Urinary bladder (tissue), 4 donors: Measurements from ENCODE around the gene UBN2. TPM values are rescaled to one million over a fixed set of nuclear protein-coding genes. Genes with fewer than 3 reads are reported as not detected.
"Not testable (repeated sequence)": the region's sequence is repeated elsewhere in the genome, so short reads cannot be mapped to it uniquely, and the experiment has no call there.

Experiments
- DNase-seq: peaks from one replicate; pipeline ENCODE4 v3.0.0-alpha.2; 2015; ENCODE audit errors: extremely low spot score
- H3K27ac ChIP-seq: one replicate; pipeline ENCODE4 v1.5.1; 2013; ENCODE audit warnings: low read depth, mild to moderate bottlenecking, moderate library complexity
- H3K36me3 ChIP-seq: one replicate; pipeline ENCODE4 v1.6.1; 2013; ENCODE audit warnings: mild to moderate bottlenecking, moderate library complexity; ENCODE audit not compliant: insufficient read depth
- H3K4me1 ChIP-seq: one replicate; pipeline ENCODE4 v1.6.1; 2013; ENCODE audit warnings: mild to moderate bottlenecking, moderate library complexity; ENCODE audit not compliant: insufficient read depth
- H3K4me3 ChIP-seq: one replicate; pipeline ENCODE4 v1.5.1; 2013; ENCODE audit warnings: low read depth, low read length
- WGBS: extraction: QIAGEN DNeasy Blood & Tissue Kit; methylation state at CpG from one replicate; pipeline ENCODE4 v1.1.7; 2013; 5-methylcytosine and 5-hydroxymethylcytosine counted together
- polyA plus RNA-seq: library from polyadenylated mRNA; stranded (reverse); fragments of 200-250 nt; gene quantifications from one replicate; pipeline ENCODE4 v1.2.3, GENCODE V29; 2013
- total RNA-seq: library from RNA; depleted of rRNA; stranded (reverse); fragments of >200 nt; gene quantifications from one replicate; pipeline ENCODE4 v1.2.3, GENCODE V29; 2014
- donor health status: healthy with polysubstance abuse.
- donor health status: healthy.

The UBN2 gene
- total and polyA plus RNA-seq, 2 donors: 3.1 to 28.1 TPM

- WGBS: 80% methylated on average over 4 of the region's 4 CpGs
- peaks cover 2% of the 10 kb centered on the region for H3K36me3 ChIP-seq
Measured at GRCh38 chr7:139294241-139294640, 63.2 kb downstream of the UBN2 start.

GRCh38 chr7:139294951-139295575 is 64.0 kb downstream of the UBN2 start:
- DNase-seq: no peak
- Histone ChIP-seq H3K4me3 (no peak overlapping the region), H3K4me1 (no peaks in the 10 kb centered on the region), H3K27ac (no peak overlapping the region), H3K36me3 (no peaks in the 10 kb centered on the region)
- WGBS: 93% methylated on average over 6 of the region's 6 CpGs

More at GRCh38 chr7:139294241-139294640, 63.2 kb downstream of the UBN2 start:
- no peak for DNase-seq
- Histone ChIP-seq H3K4me3 (no peak overlapping the region), H3K4me1 (no peaks in the 10 kb centered on the region), H3K27ac (no peak overlapping the region)

- no peak for DNase-seq
- Histone ChIP-seq H3K27ac (no peak overlapping the region), H3K4me1 (no peaks in the 10 kb centered on the region), H3K4me3 (no peak overlapping the region), H3K36me3 (no peaks in the 10 kb centered on the region)
- WGBS: 69% methylated on average over 6 of the region's 6 CpGs
Measured at GRCh38 chr7:139297795-139298194, 66.8 kb downstream of the UBN2 start.

GRCh38 chr7:139299296-139299695 is 68.3 kb downstream of the UBN2 start:
- Histone ChIP-seq H3K4me3 (no peak overlapping the region), H3K4me1 (no peaks in the 10 kb centered on the region), H3K27ac (no peak overlapping the region), H3K36me3 (no peaks in the 10 kb centered on the region)
- DNase-seq: no peak
- 93% methylated on average over 2 of the region's 2 CpGs for WGBS

- no peaks in the 10 kb centered on the region for H3K4me1 ChIP-seq
- no peaks in the 10 kb centered on the region for H3K36me3 ChIP-seq
- no peak overlapping the region for H3K27ac ChIP-seq
- 69% methylated on average over 2 of the region's 2 CpGs for WGBS
- no peak overlapping the region for H3K4me3 ChIP-seq
- DNase-seq: no peak
Measured at GRCh38 chr7:139300390-139300789, 69.4 kb downstream of the UBN2 start.

- H3K36me3 ChIP-seq: no peaks in the 10 kb centered on the region
- no peak overlapping the region for H3K27ac ChIP-seq
- no peak overlapping the region for H3K4me3 ChIP-seq
- no peaks in the 10 kb centered on the region for H3K4me1 ChIP-seq
- no peak for DNase-seq
- WGBS: 52% methylated on average over 1 of the region's 1 CpG
Measured at GRCh38 chr7:139304517-139304916, 73.5 kb downstream of the UBN2 start.

GRCh38 chr7:139317939-139318505 is 87.0 kb downstream of the UBN2 start:
- no peaks in the 10 kb centered on the region for H3K4me1 ChIP-seq
- DNase-seq: no peak
- no peaks in the 10 kb centered on the region for H3K36me3 ChIP-seq
- WGBS: 75% methylated on average over 5 of the region's 5 CpGs
- no peak overlapping the region for H3K27ac ChIP-seq
- H3K4me3 ChIP-seq: no peak overlapping the region

GRCh38 chr7:139321071-139321745 is 90.2 kb downstream of the UBN2 start:
- Histone ChIP-seq H3K27ac (no peak overlapping the region), H3K4me3 (no peak overlapping the region), H3K36me3 (no peaks in the 10 kb centered on the region), H3K4me1 (no peaks in the 10 kb centered on the region)
- 59% methylated on average over 11 of the region's 11 CpGs for WGBS
- DNase-seq: no peak

- H3K27ac ChIP-seq, H3K4me1 ChIP-seq, DNase-seq, H3K36me3 ChIP-seq, H3K4me3 ChIP-seq: not testable (repeated sequence)
- 97% methylated on average over 11 of the region's 11 CpGs for WGBS
Measured at GRCh38 chr7:139324709-139325108, 93.7 kb downstream of the UBN2 start.

GRCh38 chr7:139328375-139328774 is 97.3 kb downstream of the UBN2 start:
- 57% methylated on average over 2 of the region's 2 CpGs for WGBS
- Histone ChIP-seq H3K36me3 (no peaks in the 10 kb centered on the region), H3K4me1 (no peaks in the 10 kb centered on the region), H3K4me3 (no peak overlapping the region), H3K27ac (no peak overlapping the region)
- no peak for DNase-seq

- H3K36me3 ChIP-seq: no peaks in the 10 kb centered on the region
- no peak overlapping the region for H3K27ac ChIP-seq
- WGBS: 49% methylated on average over 2 of the region's 2 CpGs
- no peak for DNase-seq
- H3K4me3 ChIP-seq: no peak overlapping the region
- no peaks in the 10 kb centered on the region for H3K4me1 ChIP-seq
Measured at GRCh38 chr7:139329119-139329518, 98.1 kb downstream of the UBN2 start.

GRCh38 chr7:139330333-139331030 is 99.4 kb downstream of the UBN2 start:
- Histone ChIP-seq H3K4me1 (no peaks in the 10 kb centered on the region), H3K4me3 (no peak overlapping the region), H3K27ac (no peak overlapping the region), H3K36me3 (no peaks in the 10 kb centered on the region)
- no peak for DNase-seq
- WGBS: 82% methylated on average over 3 of the region's 3 CpGs

GRCh38 chr7:139332697-139333359 is 101.8 kb downstream of the UBN2 start:
- Histone ChIP-seq H3K4me3 (no peak overlapping the region), H3K4me1 (no peaks in the 10 kb centered on the region), H3K27ac (no peak overlapping the region), H3K36me3 (no peaks in the 10 kb centered on the region)
- DNase-seq: no peak
- 59% methylated on average over 5 of the region's 5 CpGs for WGBS
